OCI-LY7 (cell line): Measurements from ENCODE around the gene RNF213.

Experiments
- CTCF ChIP-seq: fragments of 200-600 bp; sonication (generic); conservative IDR thresholded peaks from 2 replicates; pipeline ENCODE4 v1.5.1; 2014; ENCODE audit warnings: mild to moderate bottlenecking, antibody characterized with exemption, low read length, moderate library complexity, mixed read lengths
- EZH2phosphoT487 ChIP-seq: fragments of 200-600 bp; sonication (generic); IDR thresholded peaks from 2 replicates; pipeline ENCODE4 v1.6.1; 2018; ENCODE audit warnings: low read depth, borderline replicate concordance, mild to moderate bottlenecking, mixed run types, antibody characterized with exemption, low read length, moderate library complexity, mixed read lengths

GRCh38 chr17:80217703-80218362 is 42.8 kb upstream of the RNF213 start:
- TF ChIP-seq EZH2phosphoT487 (no peak), CTCF (no peak)
